HG03039 (cell line): ENCODE results near the gene GGACT.

ENCODE experiments used
- ATAC-seq: cut with Tn5 transposase; IDR thresholded peaks from one replicate; pipeline ENCODE4 v1.9.1; 2021; ENCODE audit warnings: mild to moderate bottlenecking, moderate library complexity; ENCODE audit not compliant: unreplicated experiment

Gene GGACT

GRCh38 chr13:100483841-100484381 is 104.7 kb downstream of the GGACT start:
- no peak for ATAC-seq

- ATAC-seq: no peak
These were observed 105.5 kb downstream of the GGACT start for GRCh38 chr13:100483139-100483538.

- ATAC-seq: no peak
These were observed 107.9 kb downstream of the GGACT start for GRCh38 chr13:100480676-100481075.
